ENCODE data around the gene EYS. TPM values are rescaled to one million over a fixed set of nuclear protein-coding genes. Genes with fewer than 3 reads are reported as not detected.

The EYS gene
- total and polyA plus RNA-seq, 2 of the 8 experiments (the other 6 are each of a cell fraction or from before 2014, with no cell fraction given): 0.05 to 0.13 TPM

DNA sequence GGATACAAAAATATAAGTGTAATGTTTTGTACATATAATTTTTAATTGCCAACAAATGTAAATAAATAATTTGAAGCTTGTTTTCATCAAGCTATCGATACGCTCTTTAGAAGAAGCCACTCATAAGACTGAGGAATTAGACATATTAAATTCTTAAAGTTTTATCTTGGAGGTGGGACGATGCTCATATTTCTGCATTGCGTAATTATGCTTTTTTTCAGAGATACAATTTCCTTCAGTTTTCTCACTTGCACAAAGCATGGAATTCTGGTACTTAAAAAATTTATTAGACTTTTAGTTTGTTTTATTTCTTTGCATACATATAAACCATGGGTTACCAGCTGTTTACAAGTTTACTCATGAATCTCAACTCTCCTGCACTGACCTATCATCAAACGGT lies 980.0 kb downstream of the EYS start:
- H3K27me3 ChIP-seq (replicated peaks in 1 of 4; ENCODE audit: control insufficient read depth in 3 of 4, extremely low read depth in 1 of 4, insufficient read depth in 3 of 4, low read length in 3 of 4): no peaks in the 10 kb centered on the region
- H2BK15ac ChIP-seq (ENCODE audit: low read length): no peak overlapping the region

More for the DNA sequence above, 980.0 kb downstream of the EYS start:
- ChIA-PET POLR2A (ENCODE audit: partially characterized antibody) (no interaction called here), CTCF (ENCODE audit: partially characterized antibody) (no interaction called here)
- Histone ChIP-seq H3K36me3 (ENCODE audit: control insufficient read depth in 2 of 4, insufficient read depth in 4 of 4, low read length in 3 of 4) (no peaks in the 10 kb centered on the region), H3K79me2 (ENCODE audit: control insufficient read depth in 1 of 2, insufficient read depth in 2 of 2, low read length in 2 of 2) (no peaks in the 10 kb centered on the region), H3K14ac (ENCODE audit: insufficient read length) (no peak overlapping the region), H4K20me1 (replicated peaks in 1 of 2; ENCODE audit: control insufficient read depth in 1 of 2, insufficient read depth in 2 of 2, low read length in 2 of 2) (no peaks in the 10 kb centered on the region), H3K23ac (ENCODE audit: insufficient read length) (no peak overlapping the region), H2BK20ac (ENCODE audit: low read length) (no peak overlapping the region), H2AFZ (ENCODE audit: low read length) (no peak overlapping the region), H3K27ac (ENCODE audit: low read depth, low read length) (no peak overlapping the region), H2BK12ac (ENCODE audit: low read depth, low read length) (no peak overlapping the region), H3K4me3 (ENCODE audit: extremely low read depth in 1 of 4, insufficient read depth in 2 of 4, low read depth in 3 of 4, low read length in 4 of 4) (no peak overlapping the region), H3K23me2 (ENCODE audit: low read depth, low read length) (no peaks in the 10 kb centered on the region), H3K9ac (replicated peaks in 1 of 4; ENCODE audit: extremely low read depth in 1 of 4, low read depth in 3 of 4, low read length in 3 of 4) (no peak overlapping the region), H4K8ac (ENCODE audit: extremely low read depth, insufficient read depth, low read length) (no peak overlapping the region), H4K91ac (replicated peaks; ENCODE audit: insufficient read length, low read length) (no peak overlapping the region), H3K4me1 (replicated peaks in 1 of 4; ENCODE audit: control insufficient read depth in 3 of 4, insufficient read depth in 4 of 4, low read length in 3 of 4) (no peaks in the 10 kb centered on the region), H3K79me1 (ENCODE audit: low read depth, low read length) (no peaks in the 10 kb centered on the region), H3K9me3 (ENCODE audit: insufficient read depth in 2 of 2, low read depth in 1 of 2, low read length in 1 of 2) (no peaks in the 10 kb centered on the region), H2BK5ac (ENCODE audit: low read depth, low read length) (no peak overlapping the region), H3K56ac (replicated peaks; ENCODE audit: insufficient read length, low read depth, low read length) (no peak overlapping the region), H4K5ac (ENCODE audit: insufficient read length, low read depth, low read length) (no peak overlapping the region), H3K4me2 (ENCODE audit: insufficient read depth in 1 of 2, low read depth in 2 of 2, low read length in 2 of 2) (no peak overlapping the region), H3K4ac (replicated peaks; ENCODE audit: insufficient read length, low read depth, low read length) (no peak overlapping the region), H3K18ac (ENCODE audit: extremely low read depth, low read length) (no peak overlapping the region), H2BK120ac (replicated peaks; ENCODE audit: low read depth, low read length) (no peak overlapping the region), H2AK5ac (ENCODE audit: low read depth, low read length) (no peak overlapping the region)
- no peak for FAIRE-seq
- TF ChIP-seq CEBPB (IDR thresholded peaks at IDR 0.05; ENCODE audit: low read depth, low read length): peak; percentile 36; the same call in 1 of the 2 replicates
- TF ChIP-seq ZNF274 (IDR thresholded peaks at IDR 0.05; ENCODE audit: borderline replicate concordance, extremely low read depth, low read length): no peak
- DNase-seq (ENCODE audit: low read depth in 1 of 2, low spot score in 2 of 2): no peak
- 96% methylated on average over 5 of the region's 5 CpGs; no CpG with 5 or more reads in 1 of the 2 experiments for WGBS, 2 experiments (ENCODE audit: extremely low coverage in 1 of 2, insufficient coverage in 1 of 2, insufficient read length in 1 of 2, insufficient replicate concordance in 2 of 2, low coverage in 1 of 2, low lambda C conversion rate in 2 of 2, missing lambda C conversion rate in 1 of 2)

All from H1 (cell line).